GM18517 (cell line): Measurements from ENCODE around the gene TTC38.
"Not testable (repeated sequence)": the region's sequence is repeated elsewhere in the genome, so short reads cannot be mapped to it uniquely, and the experiment has no call there.

Experiments used
- ATAC-seq: cut with Tn5 transposase; IDR thresholded peaks from one replicate; pipeline ENCODE4 v1.9.1; 2021; ENCODE audit warnings: mild to moderate bottlenecking, moderate library complexity; ENCODE audit not compliant: unreplicated experiment

Gene TTC38

DNA sequence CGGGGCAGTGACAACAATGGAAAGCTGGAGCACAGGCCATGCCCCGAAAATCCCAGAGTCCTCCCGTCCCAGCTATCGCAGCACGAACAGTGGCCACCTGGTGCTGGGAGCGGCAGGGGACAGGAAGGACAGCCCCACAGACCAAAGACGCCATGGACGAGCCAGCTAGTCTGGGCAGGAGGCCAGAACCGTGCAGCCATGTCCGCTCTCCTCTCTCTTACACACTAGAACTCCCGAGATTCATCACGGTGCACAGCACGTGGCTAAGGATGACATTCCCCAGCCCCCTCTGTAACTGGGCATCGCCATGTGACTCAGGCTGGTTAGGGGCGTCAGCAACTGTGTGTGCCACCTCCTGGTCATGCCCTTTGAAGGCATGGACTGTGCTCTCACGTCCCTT is 22.3 kb upstream of the TTC38 start:
- no peak for ATAC-seq

DNA sequence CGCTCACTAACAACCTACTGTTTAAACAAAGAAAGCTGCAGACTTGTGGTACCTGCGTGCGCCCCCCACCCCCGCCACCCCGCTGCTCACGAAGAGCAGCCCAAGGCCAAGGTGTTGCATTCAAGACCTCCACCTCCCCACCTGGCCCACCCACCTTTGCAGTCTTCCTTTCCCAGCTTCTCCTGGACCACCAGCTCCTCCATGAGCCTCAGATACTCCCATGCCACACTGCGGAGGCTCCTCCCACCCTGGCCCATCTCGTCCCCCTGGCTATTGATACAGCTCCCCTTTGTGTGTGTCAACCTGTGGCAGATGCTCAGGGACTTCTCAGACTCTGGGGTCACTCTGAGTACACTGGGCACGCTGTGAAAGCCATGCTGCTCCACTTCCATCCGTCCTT is 21.6 kb upstream of the TTC38 start:
- no peak for ATAC-seq

DNA sequence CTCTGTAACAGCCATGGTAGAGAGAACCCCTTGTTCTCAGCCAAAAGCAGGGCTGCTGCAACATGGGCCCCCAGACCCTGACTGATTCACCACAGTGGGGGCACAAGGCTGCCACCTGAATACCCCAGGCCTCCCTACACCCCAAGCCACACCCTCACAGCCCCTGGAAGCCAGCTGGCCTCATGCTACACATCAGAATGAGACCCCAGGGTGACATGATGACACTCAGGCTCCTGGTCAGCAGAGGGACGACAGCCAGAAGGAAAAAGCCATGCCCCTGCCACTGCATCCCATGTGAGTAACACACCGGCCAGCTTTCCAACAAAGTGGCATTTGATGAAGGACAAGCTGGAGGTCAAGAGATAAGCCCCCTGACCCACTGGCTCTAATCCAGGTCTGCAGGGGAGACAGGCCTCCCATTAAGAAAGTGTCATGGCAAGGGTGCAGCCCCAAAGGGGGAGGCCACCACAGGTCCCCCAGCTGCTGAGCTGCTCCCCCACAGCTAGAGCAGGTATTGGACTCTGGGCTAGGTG is 20.3 kb upstream of the TTC38 start:
- no peak for ATAC-seq

DNA sequence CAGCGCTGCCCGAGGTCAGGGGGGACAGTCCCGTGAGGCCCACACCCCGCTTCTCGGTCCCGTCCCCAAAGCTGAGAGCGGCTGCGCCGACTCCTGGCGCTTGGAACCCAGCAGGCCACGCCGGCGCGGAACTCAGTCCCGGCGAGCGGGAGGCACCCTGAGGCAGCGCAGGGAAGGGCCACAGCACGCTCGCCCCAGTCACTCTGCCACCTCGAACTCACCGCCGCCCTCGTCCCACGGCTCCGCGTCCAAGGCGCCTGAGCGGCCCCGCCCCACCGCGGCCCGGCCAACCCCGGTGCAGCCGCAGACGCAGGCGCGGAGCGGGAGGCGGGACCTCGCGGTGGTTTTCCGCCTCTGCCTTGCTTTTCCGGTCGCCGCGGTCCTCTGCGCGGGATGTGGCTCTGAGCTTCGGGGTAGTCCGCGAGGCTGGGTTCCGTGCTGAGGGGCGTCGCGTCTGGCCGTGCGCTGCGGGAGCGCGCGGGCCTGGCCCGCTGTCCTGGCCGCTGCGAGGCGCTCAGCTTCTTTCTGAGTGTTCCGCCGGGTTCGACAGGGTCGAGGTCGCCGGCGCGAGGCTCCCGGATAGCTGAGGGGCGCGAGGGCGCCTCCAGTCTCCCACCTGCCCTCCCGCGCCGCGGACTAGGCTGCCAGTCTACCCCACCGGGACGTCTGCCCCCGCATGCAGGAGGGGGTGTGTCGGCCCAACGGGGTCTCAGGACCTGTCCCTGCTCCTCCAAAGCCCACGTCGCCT is 17.6 kb upstream of the TTC38 start, which contains the start of gene CDPF1:
CDPF1 (minus strand) TSS at position 259 of the 748 bp plus-strand sequence. CDS start 2,009 bp downstream, outside the sequence.
- ATAC-seq = peak; percentile 82

DNA sequence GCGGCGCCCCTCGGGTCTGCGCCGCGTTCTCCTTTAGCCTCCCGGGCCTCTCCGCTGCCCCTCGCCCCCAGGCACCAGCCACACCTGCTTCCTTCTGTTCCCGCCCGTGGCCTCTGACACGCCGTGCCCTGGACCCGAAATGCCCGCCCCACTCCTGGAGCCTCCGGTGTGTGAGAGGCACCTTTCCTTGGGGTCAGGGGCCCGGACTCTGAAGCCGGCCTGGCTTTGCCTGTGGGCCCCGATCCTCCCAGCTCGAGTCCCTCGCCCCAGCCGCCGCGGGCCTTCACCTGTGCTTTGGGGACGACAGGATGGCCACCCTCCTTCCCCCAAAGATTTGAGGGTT is 17.1 kb upstream of the TTC38 start:
- peak; percentile 9 for ATAC-seq

DNA sequence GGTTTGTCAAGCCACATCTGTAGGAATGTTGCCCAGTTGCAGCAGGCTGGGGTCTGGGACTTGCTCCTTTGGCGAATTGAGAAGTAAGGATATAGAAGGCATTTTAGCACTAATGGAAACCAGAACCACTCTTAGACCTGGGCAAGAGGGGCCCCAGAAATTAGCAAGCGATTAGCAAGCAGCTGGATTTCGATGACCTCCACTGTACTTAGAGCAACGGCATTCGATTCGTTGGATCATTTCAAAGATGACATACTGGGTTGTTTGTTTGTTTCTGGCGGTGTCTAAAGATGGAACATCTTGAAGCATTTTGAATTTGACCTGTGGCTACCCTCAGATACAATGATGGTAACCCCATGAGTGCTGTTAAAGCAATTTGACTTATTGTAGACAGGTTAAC is 16.5 kb upstream of the TTC38 start:
- no peak for ATAC-seq

DNA sequence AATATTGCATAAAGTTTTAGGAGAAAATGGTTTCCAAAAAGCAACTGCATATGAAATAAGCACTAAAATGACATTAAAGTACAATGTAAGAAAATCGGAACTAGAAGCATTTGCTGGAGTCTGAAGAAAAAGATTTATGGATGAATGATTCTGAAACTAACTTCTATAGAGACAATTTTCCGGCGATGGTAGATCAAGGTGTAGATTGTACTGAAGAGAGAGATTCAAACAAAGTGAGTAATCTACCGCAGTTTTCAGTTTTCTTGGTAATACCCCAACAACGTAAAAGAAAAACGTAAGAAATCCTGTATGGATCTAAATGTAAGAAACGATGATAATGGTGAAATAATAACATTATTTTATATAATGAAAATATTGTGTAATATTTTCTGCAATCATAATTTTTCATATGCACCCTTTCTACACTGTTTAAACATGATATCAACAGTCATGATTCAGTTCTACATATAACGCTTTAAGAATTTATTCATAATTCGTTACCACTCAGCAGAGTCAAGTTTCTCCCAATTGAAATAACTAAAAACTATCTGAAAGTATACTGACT is 15.9 kb upstream of the TTC38 start:
- no peak for ATAC-seq

DNA sequence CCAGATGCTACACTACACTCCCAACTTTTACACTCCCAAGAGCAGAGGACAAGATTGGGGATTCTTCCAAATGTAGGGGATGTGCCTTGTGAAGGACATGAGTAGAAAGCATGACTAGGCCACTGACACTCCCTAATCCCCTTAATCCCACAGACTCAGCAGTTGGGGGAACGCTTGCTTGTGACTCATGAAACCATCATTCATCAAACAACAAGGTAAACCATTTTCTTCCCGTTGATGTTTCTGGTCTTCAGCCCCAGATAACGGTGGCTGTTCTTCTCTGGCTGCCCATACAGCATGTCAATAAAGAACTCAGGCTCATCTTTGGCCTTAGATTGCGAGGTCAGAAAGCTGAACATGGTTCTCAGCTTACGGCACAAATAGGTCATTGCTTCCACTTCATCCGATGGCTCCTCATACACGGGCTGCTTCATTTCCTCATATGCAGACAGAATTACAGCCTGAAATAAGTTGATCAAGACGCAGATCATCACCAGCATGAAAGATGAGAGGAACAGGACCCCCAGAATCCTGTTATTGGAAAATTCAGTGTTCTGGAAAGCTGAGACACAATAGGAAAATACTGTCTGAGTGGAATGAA is 11.3 kb upstream of the TTC38 start:
- no peak for ATAC-seq

DNA sequence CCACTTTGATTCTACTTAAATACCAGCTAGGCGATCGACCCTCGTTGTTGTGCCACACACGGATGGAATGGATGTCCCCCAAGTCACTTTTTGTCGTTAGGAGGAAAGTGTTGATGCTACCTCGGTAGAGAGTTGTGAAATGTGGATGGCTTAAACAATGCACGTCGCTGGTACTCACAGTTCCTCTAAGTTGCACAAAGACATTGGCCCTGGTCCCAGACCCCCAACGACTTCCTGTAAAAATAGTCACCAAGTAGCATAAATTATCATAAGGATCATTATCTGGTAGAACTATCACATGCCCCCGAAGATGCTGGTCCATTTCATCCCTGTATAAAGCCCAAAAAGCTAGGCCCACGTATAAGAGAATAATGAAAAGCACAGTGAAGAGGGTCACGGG is 8.4 kb upstream of the TTC38 start:
- ATAC-seq = no peak

DNA sequence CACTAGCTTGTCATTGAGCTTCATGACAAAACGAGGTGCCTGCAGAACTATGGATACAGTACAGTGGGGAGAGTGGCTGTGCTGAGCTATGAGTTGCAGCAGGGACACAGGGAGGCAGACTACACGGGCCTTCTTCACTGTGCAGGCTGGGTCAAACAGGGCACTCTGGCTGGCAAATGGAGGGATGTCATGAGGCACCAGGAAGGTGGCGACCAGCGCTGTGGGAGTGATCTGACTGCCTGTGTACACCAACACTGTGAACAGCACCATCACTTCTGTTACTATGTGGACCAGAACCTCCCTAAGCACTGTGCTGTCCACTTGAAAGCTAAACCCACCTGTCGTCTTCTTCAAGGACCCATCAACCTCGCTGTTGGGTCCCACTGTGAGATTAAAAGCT is 7.8 kb upstream of the TTC38 start:
- no peak for ATAC-seq

DNA sequence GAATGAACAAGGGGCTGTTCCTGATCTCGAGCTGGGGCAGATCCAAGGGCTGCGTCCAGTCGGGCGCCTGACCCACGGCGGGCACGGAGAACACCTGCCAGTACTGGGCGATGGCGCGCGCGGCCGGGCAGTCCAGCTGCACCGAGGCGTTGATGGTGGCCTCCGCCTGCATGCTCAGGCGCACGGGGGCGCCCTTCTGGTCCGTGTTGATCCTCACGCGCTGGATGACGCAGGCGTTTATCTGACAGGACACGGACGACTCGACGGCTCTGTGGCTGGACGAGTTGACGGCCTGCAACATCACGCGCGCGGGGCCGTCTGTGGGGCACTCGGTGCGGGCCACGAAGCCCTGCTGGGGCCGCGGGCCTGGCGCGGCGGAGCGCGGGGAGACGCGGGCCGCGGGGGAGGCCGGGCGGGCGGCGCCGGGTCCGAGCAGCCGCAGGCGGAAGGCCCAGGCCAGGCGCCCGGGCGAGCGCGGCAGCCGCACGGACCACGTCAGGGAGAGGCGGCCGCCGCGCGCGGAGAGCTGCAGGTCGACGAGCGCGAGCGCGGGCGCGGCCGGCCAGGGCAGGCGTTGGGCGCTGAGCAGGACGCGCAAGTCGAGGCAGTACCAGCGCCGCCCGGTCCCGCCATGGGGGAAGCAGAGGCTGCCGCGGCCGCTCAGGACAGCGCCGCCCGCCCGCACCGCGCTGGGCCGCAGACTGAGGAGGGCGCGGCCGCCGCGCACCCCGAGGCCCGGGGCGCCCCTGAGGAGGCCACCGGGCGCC is 5.2 kb upstream of the TTC38 start:
- no peak for ATAC-seq

DNA sequence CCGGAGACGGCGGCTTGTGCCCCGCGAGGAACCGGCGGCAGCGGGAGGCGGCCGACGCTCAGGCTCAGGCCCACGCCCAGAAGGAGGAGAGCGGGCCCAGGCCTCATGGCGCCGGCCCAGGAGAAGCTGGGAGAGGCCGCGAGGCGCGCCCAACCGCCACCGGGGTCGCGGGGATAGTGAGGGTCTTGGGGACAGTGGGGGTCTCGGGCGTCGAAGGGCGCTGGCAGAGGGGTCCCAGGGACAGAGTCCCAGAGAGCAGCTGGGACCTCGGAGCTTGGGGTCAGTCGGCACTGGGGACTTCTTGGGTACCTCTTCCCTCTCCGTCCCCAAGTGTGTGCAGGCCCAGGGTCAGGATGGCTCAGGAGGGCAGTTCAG is 4.6 kb upstream of the TTC38 start, which contains the start of gene PKDREJ:
PKDREJ (minus strand) TSS at position 128 of the 375 bp plus-strand sequence; CDS start at position 107, 21 bp downstream.
- ATAC-seq = no peak

DNA sequence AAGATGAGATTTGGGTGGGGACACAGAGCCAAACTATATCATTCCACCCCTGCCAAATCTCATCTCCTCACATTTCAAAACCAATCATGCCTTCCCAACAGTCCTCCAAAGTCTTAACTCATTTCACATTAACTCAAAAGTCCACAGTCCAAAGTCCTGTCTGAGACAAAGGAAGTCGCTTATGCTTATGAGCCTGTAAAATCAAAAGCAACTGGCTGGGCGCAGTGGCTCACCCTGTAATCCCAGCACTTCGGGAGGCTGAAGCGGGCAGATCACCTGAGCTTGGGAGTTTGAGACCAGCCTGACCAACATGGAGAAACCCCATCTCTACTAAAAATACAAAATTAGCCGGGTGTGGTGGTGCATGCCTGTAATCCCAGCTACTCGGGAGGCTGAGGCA is 3.3 kb upstream of the TTC38 start:
- ATAC-seq = not testable (repeated sequence)

DNA sequence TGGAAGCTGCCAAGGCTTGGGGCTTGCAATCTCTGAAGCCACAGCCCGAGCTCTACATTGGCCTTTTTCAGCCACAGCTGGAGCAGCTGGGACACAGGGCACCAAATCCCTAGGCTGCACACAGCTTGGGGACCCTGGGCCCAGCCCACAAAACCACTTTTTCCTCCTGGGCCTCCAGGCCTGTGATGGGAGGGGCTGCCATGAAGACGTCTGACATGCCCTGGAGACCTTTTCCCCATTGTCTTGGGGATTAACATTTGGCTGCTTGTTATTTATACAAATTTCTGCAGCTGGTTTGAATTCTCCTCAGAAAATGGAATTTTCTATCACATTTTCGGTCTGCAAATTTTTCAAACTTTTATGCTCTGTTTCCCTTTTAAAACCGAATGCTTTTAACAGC is 2.2 kb upstream of the TTC38 start:
- ATAC-seq = not testable (repeated sequence)

DNA sequence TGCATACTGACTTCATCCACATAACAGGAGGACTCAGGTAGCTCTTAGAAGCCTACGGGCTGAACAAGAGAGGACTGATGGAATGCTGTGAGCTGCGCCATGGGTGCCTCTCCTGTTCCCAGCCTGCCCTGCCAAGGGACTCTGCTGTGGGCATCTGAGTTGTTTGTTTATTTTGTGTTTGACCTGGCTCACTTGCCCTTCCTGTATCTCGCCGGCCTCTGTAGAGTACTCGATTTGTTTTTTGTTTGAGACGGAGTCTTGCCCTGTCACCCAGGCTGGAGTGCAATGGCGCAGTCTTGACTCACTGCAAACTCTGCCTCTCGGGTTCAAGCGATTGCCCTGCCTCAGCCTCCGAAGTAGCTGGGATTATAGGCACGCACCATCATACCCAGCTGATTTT is 1.8 kb downstream of the TTC38 start:
- ATAC-seq = no peak

DNA sequence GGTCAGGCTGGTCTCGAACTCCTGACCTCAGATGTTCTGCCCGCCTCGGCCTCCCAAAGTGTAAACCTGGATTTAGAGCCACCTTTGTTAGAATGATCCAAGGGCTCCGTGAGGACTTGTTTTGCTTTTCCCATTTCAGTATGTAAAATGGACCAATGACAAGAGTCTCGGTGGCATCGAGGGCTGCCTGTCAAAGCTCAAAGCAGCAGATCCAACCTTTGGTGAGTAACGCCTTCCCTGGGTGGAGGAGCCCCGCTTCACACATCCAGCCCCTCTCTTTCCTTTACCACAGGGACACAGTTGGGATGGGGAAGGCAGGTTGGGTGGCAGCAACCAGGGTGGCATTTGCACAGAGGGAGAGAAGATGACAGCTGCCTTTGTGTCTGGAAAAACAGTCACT is 4.4 kb downstream of the TTC38 start:
- ATAC-seq = no peak

DNA sequence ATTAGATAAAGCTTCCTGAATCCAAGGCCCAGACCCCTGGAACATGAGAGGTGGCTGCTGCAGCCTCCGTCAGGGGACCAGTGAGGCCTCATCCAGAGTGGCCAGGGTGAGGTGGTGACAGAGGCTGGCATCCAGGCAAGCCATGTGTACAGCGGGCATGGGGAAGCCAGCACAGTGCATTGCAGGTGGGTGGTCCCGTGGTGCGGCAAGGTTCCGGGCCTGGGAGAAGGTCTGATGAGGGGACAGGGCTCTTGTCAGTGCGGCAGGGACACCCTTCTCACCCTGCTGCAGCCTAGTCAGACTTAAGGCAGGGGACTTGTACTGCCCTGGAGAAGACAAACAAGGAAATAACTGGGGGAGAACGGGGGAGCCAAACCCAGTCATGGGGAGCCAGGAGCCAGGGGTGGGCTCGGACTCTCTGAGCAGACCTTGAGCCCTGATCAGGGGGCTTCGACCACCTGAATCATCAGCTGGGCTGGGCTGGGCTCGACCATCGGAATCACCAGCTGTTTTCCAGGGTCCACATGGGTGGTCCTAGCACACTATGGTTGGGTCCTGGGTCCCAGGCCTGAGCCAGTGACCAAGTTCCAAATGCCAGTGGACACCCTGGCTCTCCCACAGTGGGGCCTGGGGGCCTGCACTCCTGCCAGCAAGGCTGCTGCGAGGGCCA is 5.1 kb downstream of the TTC38 start:
- ATAC-seq = no peak

DNA sequence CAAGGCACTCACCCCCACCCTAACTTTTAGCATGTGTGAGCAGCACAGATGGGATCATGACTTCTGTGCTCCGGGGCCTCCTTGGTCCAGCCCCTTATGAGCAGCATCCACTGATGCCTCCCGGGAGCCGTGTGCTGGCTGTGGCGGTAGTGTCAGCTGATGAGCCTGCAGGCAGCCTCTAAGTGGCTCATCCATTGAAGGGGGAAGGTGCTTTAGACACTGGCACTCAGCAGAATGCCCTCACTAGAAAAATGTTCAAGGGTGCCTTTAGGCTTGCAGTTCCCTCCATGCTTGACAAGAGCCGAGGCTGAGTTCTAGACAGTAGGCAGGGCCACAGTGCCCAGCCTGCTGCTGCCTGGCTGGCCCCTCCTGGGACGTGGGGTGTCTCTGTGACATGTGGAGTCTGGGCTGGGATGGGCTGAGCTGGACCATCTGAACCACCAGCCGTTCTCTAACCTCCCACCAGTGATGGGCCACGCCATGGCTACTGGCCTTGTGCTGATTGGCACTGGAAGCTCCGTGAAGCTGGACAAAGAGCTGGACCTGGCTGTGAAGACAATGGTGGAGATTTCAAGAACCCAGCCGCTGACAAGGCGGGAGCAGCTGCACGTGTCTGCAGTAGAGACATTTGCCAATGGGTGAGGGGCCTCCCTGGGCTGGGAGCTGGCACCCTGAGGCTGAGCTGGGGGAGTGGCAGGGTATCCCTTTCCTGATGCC is 5.8 kb downstream of the TTC38 start:
- ATAC-seq = no peak

DNA sequence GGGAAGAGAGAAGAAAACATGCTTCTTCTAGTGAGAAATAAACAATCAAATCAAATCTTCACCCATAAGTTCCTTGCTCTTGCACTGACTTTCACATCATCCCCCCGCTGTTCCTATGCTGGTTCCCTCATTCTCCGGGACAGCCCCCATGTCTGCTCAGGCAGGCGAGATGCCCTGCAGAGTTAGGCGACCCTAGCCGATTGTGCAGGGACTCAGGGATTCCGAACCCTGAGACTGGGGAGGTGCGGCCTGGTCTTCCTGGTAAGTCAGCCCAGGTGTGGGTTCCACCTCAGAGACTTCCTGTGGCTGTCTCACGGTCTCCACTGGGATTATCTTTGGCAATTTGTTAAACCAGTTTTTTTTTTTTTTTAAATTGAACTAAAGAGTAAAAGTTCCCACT is 6.6 kb downstream of the TTC38 start:
- ATAC-seq = no peak

DNA sequence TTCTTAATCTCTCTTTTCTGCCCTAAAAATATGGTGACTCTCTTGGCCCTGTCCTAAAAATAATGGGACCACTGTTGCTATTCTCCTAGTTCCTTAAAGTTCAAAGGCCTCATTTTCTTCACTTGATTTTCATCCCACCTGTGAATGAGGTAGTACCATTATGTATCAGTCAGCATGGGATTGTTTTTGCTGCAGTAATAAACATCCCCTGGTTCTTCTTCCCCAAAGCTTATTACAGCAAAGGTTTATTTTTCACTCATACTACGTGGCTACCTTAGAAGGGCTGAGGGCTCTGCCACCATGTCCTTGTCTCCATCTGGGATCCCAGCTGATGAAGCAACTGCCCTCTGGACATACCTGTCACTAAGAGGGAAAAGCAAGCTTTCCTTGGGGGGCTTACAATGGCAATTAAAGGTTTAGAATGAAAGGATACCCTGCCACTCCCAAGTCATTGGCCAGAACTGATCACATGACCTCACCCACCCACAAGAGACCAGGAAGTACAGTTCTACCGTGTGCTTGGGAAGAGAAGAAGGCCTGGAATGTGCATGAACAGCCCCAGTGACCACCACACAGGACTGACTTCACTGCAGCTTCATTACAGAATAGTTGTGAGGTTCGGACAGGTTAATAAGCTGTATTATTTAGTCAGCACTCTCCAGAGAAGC is 7.8 kb downstream of the TTC38 start:
- no peak for ATAC-seq
